GM10248 (cell line): ENCODE results near the gene FAXDC2.

Experiments used
- CTCF ChIA-PET: fragments of 300-600 bp; sonication (Branson Sonifier 250); formaldehyde crosslinking; extraction: SDS; loops from one replicate; lab custom pipeline; 2021; ENCODE audit warnings: antibody characterized with exemption; lab: Yijun Ruan, JAX
- POLR2A ChIA-PET: fragments of 350-650 bp; sonication (Branson Sonifier 250); formaldehyde crosslinking; extraction: SDS; loops from one replicate; lab custom pipeline; 2020; ENCODE audit warnings: antibody characterized with exemption; lab: Yijun Ruan, JAX
- DNase-seq: peaks from one replicate; pipeline ENCODE4 v3.0.0; 2012; ENCODE audit errors: extremely low spot score
- TF ChIP-seq, protein P1 (sequence below): IDR thresholded peaks from 2 replicates; pipeline ENCODE4 v1.5.1; 2012; ENCODE audit warnings: mild to moderate bottlenecking, low read depth; ENCODE audit errors: extremely low read depth, missing control alignments, control extremely low read depth

The FAXDC2 gene

GRCh38 chr5:154895606-154896561 is 45.5 kb upstream of the FAXDC2 start:
- POLR2A ChIA-PET = interaction anchor here (0.7 kb wide), 1 partner anchor 10 kb away, joined by 5 read pairs; no protein-coding TSS in a partner anchor
- TF ChIP-seq, protein P1, sequence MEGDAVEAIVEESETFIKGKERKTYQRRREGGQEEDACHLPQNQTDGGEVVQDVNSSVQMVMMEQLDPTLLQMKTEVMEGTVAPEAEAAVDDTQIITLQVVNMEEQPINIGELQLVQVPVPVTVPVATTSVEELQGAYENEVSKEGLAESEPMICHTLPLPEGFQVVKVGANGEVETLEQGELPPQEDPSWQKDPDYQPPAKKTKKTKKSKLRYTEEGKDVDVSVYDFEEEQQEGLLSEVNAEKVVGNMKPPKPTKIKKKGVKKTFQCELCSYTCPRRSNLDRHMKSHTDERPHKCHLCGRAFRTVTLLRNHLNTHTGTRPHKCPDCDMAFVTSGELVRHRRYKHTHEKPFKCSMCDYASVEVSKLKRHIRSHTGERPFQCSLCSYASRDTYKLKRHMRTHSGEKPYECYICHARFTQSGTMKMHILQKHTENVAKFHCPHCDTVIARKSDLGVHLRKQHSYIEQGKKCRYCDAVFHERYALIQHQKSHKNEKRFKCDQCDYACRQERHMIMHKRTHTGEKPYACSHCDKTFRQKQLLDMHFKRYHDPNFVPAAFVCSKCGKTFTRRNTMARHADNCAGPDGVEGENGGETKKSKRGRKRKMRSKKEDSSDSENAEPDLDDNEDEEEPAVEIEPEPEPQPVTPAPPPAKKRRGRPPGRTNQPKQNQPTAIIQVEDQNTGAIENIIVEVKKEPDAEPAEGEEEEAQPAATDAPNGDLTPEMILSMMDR = no peak
- no peak for DNase-seq
- CTCF ChIA-PET = interaction anchor here (0.8 to 1.6 kb wide), 5 partner anchors 8 to 53 kb away, joined by 3 to 4 read pairs (median 3); no protein-coding TSS in a partner anchor

- ChIA-PET POLR2A (no interaction called here), CTCF (interaction anchor here (0.8 to 1.6 kb wide), 3 partner anchors 8 to 13 kb away, joined by 3 to 4 read pairs (median 3); no protein-coding TSS in a partner anchor)
- TF ChIP-seq, protein P1 = no peak
- DNase-seq = no peak
These were observed 43.0 kb upstream of the FAXDC2 start for GRCh38 chr5:154893381-154893780.

GRCh38 chr5:154892369-154892771 is 42.0 kb upstream of the FAXDC2 start:
- TF ChIP-seq, protein P1 = no peak
- ChIA-PET POLR2A (no interaction called here), CTCF (interaction anchor here (1.6 to 1.7 kb wide), 2 partner anchors 10 to 12 kb away, joined by 3 to 4 read pairs; no protein-coding TSS in a partner anchor)
- DNase-seq = no peak

DNA sequence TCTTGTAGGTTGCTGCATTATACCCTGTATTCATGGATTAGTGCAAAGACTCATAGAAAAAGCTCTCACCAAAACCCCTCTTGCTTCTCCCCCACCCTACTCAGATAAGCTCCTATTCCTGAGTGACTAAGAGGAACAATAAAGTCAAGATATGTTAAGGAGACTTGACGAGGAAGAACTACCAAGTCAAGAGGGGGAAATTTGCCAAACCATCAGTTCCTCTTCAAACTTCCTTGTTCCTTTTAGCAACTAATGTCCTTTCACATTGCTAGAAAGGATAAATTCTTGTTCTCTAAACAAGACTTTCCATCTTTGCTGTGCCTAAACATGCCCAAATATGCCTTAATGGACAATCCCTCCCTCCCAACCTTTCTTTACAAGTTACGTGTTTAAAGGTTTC is 35.0 kb upstream of the FAXDC2 start:
- ChIA-PET CTCF (interaction anchor here (0.7 to 1.6 kb wide), 5 partner anchors 9 to 19 kb away, joined by 3 to 6 read pairs (median 3); no protein-coding TSS in a partner anchor), POLR2A (no interaction called here)
- no peak for DNase-seq
- TF ChIP-seq, protein P1 = no peak

DNA sequence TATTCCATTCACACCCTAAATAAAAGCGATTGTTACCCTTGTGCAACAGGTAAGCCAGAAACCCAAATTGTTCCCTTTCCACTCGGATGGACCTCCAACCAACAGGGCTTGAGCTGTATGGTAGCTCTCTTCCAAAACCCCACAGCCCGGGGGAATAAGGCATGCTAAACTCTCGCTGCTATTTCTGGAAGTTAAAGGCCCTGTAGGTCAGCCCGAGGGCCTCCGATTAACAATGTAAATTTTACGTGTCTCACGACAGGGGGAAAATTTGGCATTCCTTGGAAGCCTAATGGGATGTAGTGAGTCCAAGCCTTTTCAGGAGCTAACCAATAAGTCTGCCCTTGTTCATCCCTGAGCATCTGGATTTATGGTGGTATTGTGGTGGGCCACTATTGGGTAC is 34.0 kb upstream of the FAXDC2 start:
- TF ChIP-seq, protein P1 = no peak
- ChIA-PET CTCF (interaction anchor here (0.8 to 1.6 kb wide), 3 partner anchors 10 to 234 kb away, joined by 3 to 4 read pairs (median 3); no protein-coding TSS in a partner anchor), POLR2A (no interaction called here)
- DNase-seq = no peak

GRCh38 chr5:154881986-154882385 is 31.6 kb upstream of the FAXDC2 start:
- ChIA-PET CTCF (no interaction called here), POLR2A (no interaction called here)
- no peak for DNase-seq
- TF ChIP-seq, protein P1 = no peak
